ENCODE data around the gene SGIP1.

SGIP1 gene

DNA sequence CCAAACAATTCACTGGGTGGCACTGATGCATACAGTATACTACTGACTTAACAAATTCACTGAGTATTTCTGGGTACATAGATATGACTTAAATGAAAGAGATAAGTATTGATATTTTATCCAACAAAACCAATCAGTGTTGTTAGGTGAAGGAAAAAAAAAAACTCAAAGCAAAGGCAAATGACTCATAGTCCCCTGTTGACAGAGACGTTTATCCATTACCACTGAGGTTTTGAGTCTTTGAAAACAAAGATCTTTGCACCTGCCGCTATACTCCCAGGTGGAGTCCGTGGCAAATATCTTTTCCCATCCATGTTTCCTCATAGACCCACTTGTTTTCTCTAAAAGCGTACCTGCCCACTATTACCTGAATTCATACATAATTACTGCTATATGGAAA is 236.7 kb downstream of the SGIP1 start:
- no peak overlapping the region for H3K4me3 ChIP-seq (ENCODE audit: low read depth in 1 of 2, low read length in 1 of 2)
- H3K4me1 ChIP-seq (ENCODE audit: control insufficient read depth in 1 of 2, insufficient read depth in 1 of 2, low read depth in 1 of 2, low read length in 1 of 2): peaks cover 0 to 3% of the 10 kb centered on the region in 2 experiments
- H3K9me3 ChIP-seq: no peaks in the 10 kb centered on the region
- no peak overlapping the region for H3K27ac ChIP-seq
- peaks cover 53% of the 10 kb centered on the region for H3K36me3 ChIP-seq
- TF ChIP-seq, protein P1, sequence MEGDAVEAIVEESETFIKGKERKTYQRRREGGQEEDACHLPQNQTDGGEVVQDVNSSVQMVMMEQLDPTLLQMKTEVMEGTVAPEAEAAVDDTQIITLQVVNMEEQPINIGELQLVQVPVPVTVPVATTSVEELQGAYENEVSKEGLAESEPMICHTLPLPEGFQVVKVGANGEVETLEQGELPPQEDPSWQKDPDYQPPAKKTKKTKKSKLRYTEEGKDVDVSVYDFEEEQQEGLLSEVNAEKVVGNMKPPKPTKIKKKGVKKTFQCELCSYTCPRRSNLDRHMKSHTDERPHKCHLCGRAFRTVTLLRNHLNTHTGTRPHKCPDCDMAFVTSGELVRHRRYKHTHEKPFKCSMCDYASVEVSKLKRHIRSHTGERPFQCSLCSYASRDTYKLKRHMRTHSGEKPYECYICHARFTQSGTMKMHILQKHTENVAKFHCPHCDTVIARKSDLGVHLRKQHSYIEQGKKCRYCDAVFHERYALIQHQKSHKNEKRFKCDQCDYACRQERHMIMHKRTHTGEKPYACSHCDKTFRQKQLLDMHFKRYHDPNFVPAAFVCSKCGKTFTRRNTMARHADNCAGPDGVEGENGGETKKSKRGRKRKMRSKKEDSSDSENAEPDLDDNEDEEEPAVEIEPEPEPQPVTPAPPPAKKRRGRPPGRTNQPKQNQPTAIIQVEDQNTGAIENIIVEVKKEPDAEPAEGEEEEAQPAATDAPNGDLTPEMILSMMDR (IDR thresholded peaks at IDR 0.05): no peak
- no peaks in the 10 kb centered on the region for H3K27me3 ChIP-seq

DNA sequence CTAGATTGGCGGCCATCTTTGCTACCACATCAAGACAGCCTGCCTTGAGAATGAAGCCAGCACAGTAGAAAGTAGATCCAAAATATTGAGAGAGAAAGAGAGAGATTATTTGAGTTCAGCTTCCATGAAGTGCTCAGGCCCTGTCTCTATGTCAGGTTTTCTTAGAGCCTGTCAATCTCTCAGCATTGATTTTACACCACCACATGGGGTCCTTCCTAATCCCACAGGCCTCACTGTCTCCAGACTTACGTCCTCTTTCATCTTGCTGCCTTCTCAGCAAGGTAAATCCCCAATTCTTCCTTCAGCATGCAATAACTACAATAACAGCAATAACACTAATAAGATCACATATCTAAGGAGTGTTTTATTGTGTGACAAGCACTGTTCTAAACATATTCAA is 239.3 kb downstream of the SGIP1 start:
- Histone ChIP-seq H3K27ac (no peak overlapping the region), H3K4me3 (ENCODE audit: low read depth in 1 of 2, low read length in 1 of 2) (no peak overlapping the region), H3K9me3 (no peaks in the 10 kb centered on the region), H3K4me1 (ENCODE audit: control insufficient read depth in 1 of 2, insufficient read depth in 1 of 2, low read depth in 1 of 2, low read length in 1 of 2) (no peaks in the 10 kb centered on the region), H3K27me3 (no peaks in the 10 kb centered on the region), H3K36me3 (peaks cover 74% of the 10 kb centered on the region)
- TF ChIP-seq, protein P1 (IDR thresholded peaks at IDR 0.05): no peak

DNA sequence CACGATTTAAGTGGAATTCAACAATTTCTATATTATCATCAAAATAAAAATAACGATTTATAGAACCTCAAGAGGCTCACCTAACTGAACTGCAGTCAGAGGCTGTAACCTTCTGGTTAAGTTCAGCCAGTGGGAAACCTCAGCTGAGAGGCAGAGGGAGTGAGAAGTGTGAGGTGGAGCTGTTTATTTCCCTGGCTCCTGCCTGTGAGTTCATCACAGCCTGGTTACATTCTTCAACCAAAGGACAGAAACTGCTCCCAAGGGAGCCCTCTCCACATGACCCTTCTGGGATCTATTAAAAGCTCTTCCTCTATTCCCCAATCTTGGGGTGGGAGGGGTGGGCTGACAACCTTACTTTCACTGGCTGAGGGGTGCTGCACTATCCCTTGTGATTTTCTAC is 240.5 kb downstream of the SGIP1 start:
- peaks cover 85% of the 10 kb centered on the region for H3K36me3 ChIP-seq
- H3K4me1 ChIP-seq (ENCODE audit: control insufficient read depth in 1 of 2, insufficient read depth in 1 of 2, low read depth in 1 of 2, low read length in 1 of 2): no peaks in the 10 kb centered on the region
- no peak overlapping the region for H3K4me3 ChIP-seq (ENCODE audit: low read depth in 1 of 2, low read length in 1 of 2)
- TF ChIP-seq, protein P1 (IDR thresholded peaks at IDR 0.05): no peak
- H3K27me3 ChIP-seq: no peaks in the 10 kb centered on the region
- H3K9me3 ChIP-seq: no peaks in the 10 kb centered on the region
- no peak overlapping the region for H3K27ac ChIP-seq

DNA sequence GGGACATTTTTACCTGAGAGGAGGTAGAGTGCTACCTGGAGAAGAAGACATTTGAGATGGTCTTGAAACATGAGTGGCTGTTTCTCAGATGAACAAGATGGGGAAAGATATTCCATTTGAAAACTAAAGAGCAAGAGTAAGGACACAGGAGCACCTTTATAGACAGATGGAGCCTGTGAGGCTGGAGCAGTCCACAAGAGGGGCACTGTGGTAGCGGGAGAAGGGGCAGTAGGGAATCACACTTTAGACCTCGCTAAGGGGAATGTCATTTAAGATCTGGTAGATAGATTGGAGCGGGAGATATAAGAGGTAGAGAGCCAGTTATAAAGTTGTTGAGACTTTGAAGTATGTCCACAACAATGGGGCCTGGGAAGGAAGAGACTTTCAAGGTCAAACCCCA is 241.7 kb downstream of the SGIP1 start:
- no peaks in the 10 kb centered on the region for H3K4me1 ChIP-seq (ENCODE audit: control insufficient read depth in 1 of 2, insufficient read depth in 1 of 2, low read depth in 1 of 2, low read length in 1 of 2)
- H3K4me3 ChIP-seq (ENCODE audit: low read depth in 1 of 2, low read length in 1 of 2): no peak overlapping the region
- TF ChIP-seq, protein P1 (IDR thresholded peaks at IDR 0.05): no peak
- no peaks in the 10 kb centered on the region for H3K27me3 ChIP-seq
- peaks cover 80% of the 10 kb centered on the region for H3K36me3 ChIP-seq
- H3K9me3 ChIP-seq: no peaks in the 10 kb centered on the region
- H3K27ac ChIP-seq: no peak overlapping the region

DNA sequence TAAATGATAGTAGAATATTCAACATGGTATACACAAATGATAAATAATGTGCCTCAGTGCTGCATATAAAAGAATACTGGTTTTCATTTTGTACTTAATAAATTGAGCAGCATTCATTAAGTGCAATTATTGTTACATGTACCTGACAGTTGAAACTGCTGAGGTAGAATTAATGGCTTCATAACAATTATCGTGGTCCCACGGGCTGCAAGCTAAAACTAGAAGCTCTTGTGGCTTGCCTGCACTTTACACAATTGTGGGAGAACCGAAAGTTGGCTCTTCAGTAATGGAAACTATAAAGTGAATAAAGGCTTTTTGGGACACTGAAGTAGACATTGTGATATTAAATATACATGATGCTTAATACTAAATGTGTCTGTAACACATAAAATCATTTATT is 243.9 kb downstream of the SGIP1 start:
- TF ChIP-seq, protein P1 (IDR thresholded peaks at IDR 0.05): no peak
- Histone ChIP-seq H3K27me3 (no peaks in the 10 kb centered on the region), H3K4me3 (ENCODE audit: low read depth in 1 of 2, low read length in 1 of 2) (no peak overlapping the region), H3K9me3 (no peaks in the 10 kb centered on the region), H3K4me1 (ENCODE audit: control insufficient read depth in 1 of 2, insufficient read depth in 1 of 2, low read depth in 1 of 2, low read length in 1 of 2) (no peaks in the 10 kb centered on the region), H3K27ac (no peak overlapping the region), H3K36me3 (peaks cover 59% of the 10 kb centered on the region)

DNA sequence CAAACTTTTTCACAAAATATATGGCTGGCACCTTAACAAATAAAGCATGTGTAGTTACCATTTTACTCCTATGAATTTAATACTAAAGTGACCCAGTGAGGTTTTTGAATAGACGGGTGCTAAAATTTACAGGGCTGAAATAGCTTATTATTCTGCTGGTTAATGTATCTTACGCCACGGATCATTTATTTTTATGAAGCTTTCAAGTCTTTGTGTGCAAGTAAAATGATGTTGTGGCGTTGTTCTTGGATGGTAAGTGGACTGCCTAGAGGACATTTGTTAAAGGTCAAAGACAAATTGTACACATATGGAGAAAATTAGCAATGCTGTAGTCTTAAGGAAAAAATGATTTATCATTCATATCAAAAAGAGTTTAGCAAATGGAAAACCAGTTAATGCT is 244.3 kb downstream of the SGIP1 start:
- H3K9me3 ChIP-seq: no peaks in the 10 kb centered on the region
- H3K27ac ChIP-seq: no peak overlapping the region
- no peaks in the 10 kb centered on the region for H3K27me3 ChIP-seq
- TF ChIP-seq, protein P1 (IDR thresholded peaks at IDR 0.05): no peak
- no peak overlapping the region for H3K4me3 ChIP-seq (ENCODE audit: low read depth in 1 of 2, low read length in 1 of 2)
- peaks cover 55% of the 10 kb centered on the region for H3K36me3 ChIP-seq
- H3K4me1 ChIP-seq (ENCODE audit: control insufficient read depth in 1 of 2, insufficient read depth in 1 of 2, low read depth in 1 of 2, low read length in 1 of 2): no peaks in the 10 kb centered on the region

Measured in neutrophil (primary cell).